Measurements from ENCODE around the gene ASB7.
"Not testable (repeated sequence)": the region's sequence is repeated elsewhere in the genome, so short reads cannot be mapped to it uniquely, and the experiment has no call there.

ASB7 gene

GRCh38 chr15:100653608-100654007 lies 51.2 kb downstream of the ASB7 start:
- DNase-seq, result no peak

- no peak for DNase-seq
These were observed 56.5 kb downstream of the ASB7 start for GRCh38 chr15:100658895-100659294.

GRCh38 chr15:100661156-100661555 lies 58.8 kb downstream of the ASB7 start:
- DNase-seq, result no peak

GRCh38 chr15:100663086-100663914 lies 60.9 kb downstream of the ASB7 start:
- no peak for DNase-seq

- no peak for DNase-seq
These were observed 61.5 kb downstream of the ASB7 start for GRCh38 chr15:100663915-100664281.

GRCh38 chr15:100665570-100665969 lies 63.2 kb downstream of the ASB7 start:
- DNase-seq, result no peak

- DNase-seq, result no peak
These were observed 65.3 kb downstream of the ASB7 start for GRCh38 chr15:100667405-100668347.

GRCh38 chr15:100668348-100668745 lies 66.0 kb downstream of the ASB7 start:
- no peak for DNase-seq

- no peak for DNase-seq
These were observed 66.9 kb downstream of the ASB7 start for GRCh38 chr15:100669260-100669659.

GRCh38 chr15:100670505-100671021 lies 68.2 kb downstream of the ASB7 start:
- no peak for DNase-seq

- DNase-seq, result no peak
These were observed 68.8 kb downstream of the ASB7 start for GRCh38 chr15:100671124-100671680.

GRCh38 chr15:100671858-100672543 lies 69.6 kb downstream of the ASB7 start:
- no peak for DNase-seq

GRCh38 chr15:100672959-100673358 lies 70.6 kb downstream of the ASB7 start:
- DNase-seq, result no peak

- not testable (repeated sequence) for DNase-seq
These were observed 76.8 kb downstream of the ASB7 start for GRCh38 chr15:100679151-100679550.

- DNase-seq, result no peak
These were observed 78.3 kb downstream of the ASB7 start for GRCh38 chr15:100680726-100681125.

- no peak for DNase-seq
These were observed 79.0 kb downstream of the ASB7 start for GRCh38 chr15:100681335-100681746.

- DNase-seq, result no peak
These were observed 80.1 kb downstream of the ASB7 start for GRCh38 chr15:100682468-100682867.

GRCh38 chr15:100683434-100683833 lies 81.0 kb downstream of the ASB7 start:
- no peak for DNase-seq

- no peak for DNase-seq
These were observed 82.2 kb downstream of the ASB7 start for GRCh38 chr15:100684591-100684990.

GRCh38 chr15:100686021-100686724 lies 83.8 kb downstream of the ASB7 start:
- DNase-seq, result no peak

- DNase-seq, result no peak
These were observed 84.5 kb downstream of the ASB7 start for GRCh38 chr15:100686725-100687473.

Measured in activated CD8-positive, alpha-beta memory T cell treated with anti-CD3 and anti-CD28 coated beads, Interleukin-2, amount 50 U/mL, for 4 hours (primary cell).